ENCODE results near the gene EPB41L2. TPM values are rescaled to one million over a fixed set of nuclear protein-coding genes. Genes with fewer than 3 reads are reported as not detected.

Gene EPB41L2
- 181 and 232 TPM in 2 replicates for total RNA-seq (2021)
- percentile 92 among the genes with signal in this experiment for Bru-seq, nascent RNA
- BruChase-seq, experiment 1, labeled RNA remaining after a 2-hour chase, result percentile 89 among the genes with signal in this experiment
- BruChase-seq, experiment 2, labeled RNA remaining after a 6-hour chase, result percentile 84 among the genes with signal in this experiment
- long read RNA-seq, full-length matches to known transcripts, result 35 of 78 reads
- long read RNA-seq, partial matches to known transcripts, result 23 of 78 reads
- long read RNA-seq, other reads (novel, unspliced or antisense), result 20 of 78 reads

GRCh38 chr6:131063028-131063763 lies at the start of gene EPB41L2:
Gene EPB41L2 (minus strand): TSS chr6:131063245. CDS start chr6:130956485, 106,760 bp downstream.
- peak; percentile 96 for DNase-seq (ENCODE audit: low spot score)
- Histone ChIP-seq H3K9me3 (ENCODE audit: low read depth, low read length, poor library complexity, severe bottlenecking) (no peaks in the 10 kb centered on the region), H3K36me3 (ENCODE audit: insufficient read depth, low read length, poor library complexity, severe bottlenecking) (no peaks in the 10 kb centered on the region), H3K4me3 (ENCODE audit: low read depth, low read length, poor library complexity, severe bottlenecking) (peak within 1 kb of the TSS; percentile 93), H3K27ac (ENCODE audit: low read depth, low read length, poor library complexity, severe bottlenecking) (peak within 1 kb of the TSS; percentile 82), H3K27me3 (replicated peaks; ENCODE audit: insufficient read depth, low read depth, low read length, poor library complexity) (no peaks in the 10 kb centered on the region), H3K4me1 (ENCODE audit: insufficient read depth, low read length, poor library complexity, severe bottlenecking) (peaks cover 16% of the 10 kb centered on the region)
- TF ChIP-seq EZH2 (IDR thresholded peaks at IDR 0.05; ENCODE audit: borderline replicate concordance, low read depth, low read length, poor library complexity, severe bottlenecking), result no peak
- no peak for TF ChIP-seq CTCF (conservative IDR thresholded peaks at IDR 0.05; ENCODE audit: low read depth, low read length)
- ChIA-PET POLR2A (ENCODE audit: low non-redundant PET) (no interaction called here), CTCF (interaction anchor here (0.6 to 0.7 kb wide), 2 partner anchors 39 to 461 kb away, joined by 3 to 9 read pairs; no protein-coding TSS in a partner anchor)
- no TSS peak for BruUV-seq (replicated peaks)
- intact Hi-C loops (cut with micrococcal nuclease; ENCODE audit: unreplicated experiment), result loop anchor here (5.0 kb wide), 3 partner anchors 54 to 176 kb away; no protein-coding TSS in a partner anchor

- Histone ChIP-seq H3K4me3 (ENCODE audit: low read depth, low read length, poor library complexity, severe bottlenecking) (no peak overlapping the region), H3K9me3 (ENCODE audit: low read depth, low read length, poor library complexity, severe bottlenecking) (peaks cover 5% of the 10 kb centered on the region), H3K36me3 (ENCODE audit: insufficient read depth, low read length, poor library complexity, severe bottlenecking) (no peaks in the 10 kb centered on the region), H3K27ac (ENCODE audit: low read depth, low read length, poor library complexity, severe bottlenecking) (no peak overlapping the region), H3K27me3 (replicated peaks; ENCODE audit: insufficient read depth, low read depth, low read length, poor library complexity) (no peaks in the 10 kb centered on the region), H3K4me1 (ENCODE audit: insufficient read depth, low read length, poor library complexity, severe bottlenecking) (no peaks in the 10 kb centered on the region)
- DNase-seq (ENCODE audit: low spot score), result no peak
- BruUV-seq (replicated peaks), result no TSS peak
- intact Hi-C loops (cut with micrococcal nuclease; ENCODE audit: unreplicated experiment), result no loop called here
- ChIA-PET CTCF (no interaction called here), POLR2A (ENCODE audit: low non-redundant PET) (no interaction called here)
- no peak for TF ChIP-seq EZH2 (IDR thresholded peaks at IDR 0.05; ENCODE audit: borderline replicate concordance, low read depth, low read length, poor library complexity, severe bottlenecking)
- no peak for TF ChIP-seq CTCF (conservative IDR thresholded peaks at IDR 0.05; ENCODE audit: low read depth, low read length)
Measured at GRCh38 chr6:131112249-131112648, 49.2 kb upstream of the EPB41L2 start.

- intact Hi-C loops (cut with micrococcal nuclease; ENCODE audit: unreplicated experiment), result no loop called here
- CTCF ChIA-PET, result no interaction called here
Measured at GRCh38 chr6:131107151-131107550, 44.1 kb upstream of the EPB41L2 start.

More at GRCh38 chr6:131107151-131107550, 44.1 kb upstream of the EPB41L2 start:
- no peaks in the 10 kb centered on the region for H3K27me3 ChIP-seq (replicated peaks; ENCODE audit: insufficient read depth, low read depth, low read length, poor library complexity)
- POLR2A ChIA-PET (ENCODE audit: low non-redundant PET), result interaction anchor here (0.6 kb wide), 1 partner anchor 33 kb away, joined by 3 read pairs; no protein-coding TSS in a partner anchor
- H3K4me3 ChIP-seq (ENCODE audit: low read depth, low read length, poor library complexity, severe bottlenecking), result no peak overlapping the region
- no peak for TF ChIP-seq EZH2 (IDR thresholded peaks at IDR 0.05; ENCODE audit: borderline replicate concordance, low read depth, low read length, poor library complexity, severe bottlenecking)
- no peak for TF ChIP-seq CTCF (conservative IDR thresholded peaks at IDR 0.05; ENCODE audit: low read depth, low read length)
- H3K9me3 ChIP-seq (ENCODE audit: low read depth, low read length, poor library complexity, severe bottlenecking), result no peaks in the 10 kb centered on the region
- H3K27ac ChIP-seq (ENCODE audit: low read depth, low read length, poor library complexity, severe bottlenecking), result no peak overlapping the region
- peaks cover 14% of the 10 kb centered on the region for H3K4me1 ChIP-seq (ENCODE audit: insufficient read depth, low read length, poor library complexity, severe bottlenecking)
- no peaks in the 10 kb centered on the region for H3K36me3 ChIP-seq (ENCODE audit: insufficient read depth, low read length, poor library complexity, severe bottlenecking)
- no peak for DNase-seq (ENCODE audit: low spot score)
- no TSS peak for BruUV-seq (replicated peaks)
